Peyer's patch (tissue), 4 donors: ENCODE data around the gene TSSC4.

Experiments used
- POLR2A ChIP-seq, 2 donors: fragments of 450-650 bp; IDR thresholded peaks; one replicate each; pipeline ENCODE4 v1.5.1; 2017; ENCODE audit warnings: antibody characterized with exemption in 2 of 2, mild to moderate bottlenecking in 2 of 2, moderate library complexity in 2 of 2
- TF ChIP-seq, protein P1 (sequence below), 6 experiments: fragments of 450-650 bp in 4 of 6; fragments of 200-600 bp in 2 of 6; sonication (generic) in 1 of 6; IDR thresholded peaks; one replicate each; pipeline ENCODE4 v1.5.1; 2017 to 2019; ENCODE audit warnings: antibody characterized with exemption in 6 of 6, mild to moderate bottlenecking in 3 of 6, moderate library complexity in 1 of 6

DNA sequence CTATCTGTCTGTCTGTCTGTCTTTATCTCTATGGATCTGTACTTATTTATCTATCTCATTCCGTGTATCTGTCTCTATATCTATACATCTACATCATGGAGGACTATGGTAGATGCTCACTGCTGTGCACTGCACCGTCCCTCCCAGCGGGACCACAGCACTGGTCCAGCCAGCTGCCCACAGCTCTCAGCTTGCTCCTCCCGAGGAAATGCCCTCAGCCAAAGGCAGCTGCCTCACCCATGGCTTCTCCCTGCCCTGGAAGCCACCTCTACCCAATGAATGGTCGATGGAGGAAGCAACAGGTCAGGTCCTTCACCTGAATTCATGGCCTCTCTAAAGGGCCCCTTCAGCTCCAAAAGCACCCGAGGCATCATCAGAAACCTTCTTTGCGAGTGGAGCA is 38.1 kb upstream of the TSSC4 start:
- no peak for TF ChIP-seq POLR2A (IDR thresholded peaks at IDR 0.05)
- TF ChIP-seq, protein P1, sequence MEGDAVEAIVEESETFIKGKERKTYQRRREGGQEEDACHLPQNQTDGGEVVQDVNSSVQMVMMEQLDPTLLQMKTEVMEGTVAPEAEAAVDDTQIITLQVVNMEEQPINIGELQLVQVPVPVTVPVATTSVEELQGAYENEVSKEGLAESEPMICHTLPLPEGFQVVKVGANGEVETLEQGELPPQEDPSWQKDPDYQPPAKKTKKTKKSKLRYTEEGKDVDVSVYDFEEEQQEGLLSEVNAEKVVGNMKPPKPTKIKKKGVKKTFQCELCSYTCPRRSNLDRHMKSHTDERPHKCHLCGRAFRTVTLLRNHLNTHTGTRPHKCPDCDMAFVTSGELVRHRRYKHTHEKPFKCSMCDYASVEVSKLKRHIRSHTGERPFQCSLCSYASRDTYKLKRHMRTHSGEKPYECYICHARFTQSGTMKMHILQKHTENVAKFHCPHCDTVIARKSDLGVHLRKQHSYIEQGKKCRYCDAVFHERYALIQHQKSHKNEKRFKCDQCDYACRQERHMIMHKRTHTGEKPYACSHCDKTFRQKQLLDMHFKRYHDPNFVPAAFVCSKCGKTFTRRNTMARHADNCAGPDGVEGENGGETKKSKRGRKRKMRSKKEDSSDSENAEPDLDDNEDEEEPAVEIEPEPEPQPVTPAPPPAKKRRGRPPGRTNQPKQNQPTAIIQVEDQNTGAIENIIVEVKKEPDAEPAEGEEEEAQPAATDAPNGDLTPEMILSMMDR (IDR thresholded peaks at IDR 0.05): no peak
